Ramos (cell line): ENCODE data around the gene CIDEB.

Experiments used
- in situ Hi-C: fragments of 300-500 bp; cut with MboI; formaldehyde crosslinking; loops from one replicate; pipeline ENCODE4 v1.14.3; 2022; ENCODE audit warnings: low sequenced_read_pairs; ENCODE audit not compliant: unreplicated experiment

The CIDEB gene

DNA sequence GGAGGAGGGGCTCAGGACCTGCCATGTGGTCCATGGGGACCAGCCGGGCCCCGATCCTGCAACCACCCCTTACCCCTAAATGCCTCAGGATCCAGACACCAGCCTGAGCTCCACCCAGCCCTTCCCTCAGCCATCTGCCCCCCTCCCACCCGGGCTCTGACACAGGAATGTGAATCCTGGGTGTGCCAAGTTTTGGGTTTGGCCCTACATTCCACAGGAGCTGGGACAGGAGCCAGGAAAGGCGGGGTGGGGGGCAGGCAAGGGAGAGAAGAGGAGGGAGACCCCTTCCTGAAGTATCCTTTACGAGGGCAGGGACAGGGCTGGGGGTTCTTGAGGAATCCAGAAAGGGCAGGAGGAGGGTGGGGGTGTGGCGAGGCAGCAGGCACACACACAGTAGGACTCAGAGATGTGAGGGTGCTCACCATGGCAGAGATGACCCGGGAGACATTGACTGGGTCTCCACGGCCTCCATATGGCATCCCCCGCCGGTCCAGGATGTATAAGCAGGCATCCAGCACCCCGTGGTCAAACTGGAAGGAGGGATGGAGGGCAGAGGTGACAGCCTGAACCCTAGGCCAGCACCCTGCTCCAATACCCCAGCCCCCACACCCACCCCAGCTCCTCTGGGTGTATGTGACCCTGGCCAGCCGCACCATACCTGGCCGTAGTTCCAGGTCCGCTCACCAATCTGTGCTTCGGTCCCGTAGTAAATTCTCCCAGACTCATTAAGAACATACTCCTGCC, 48.3 kb downstream of the CIDEB start:
- in situ Hi-C loops: no loop called here

DNA sequence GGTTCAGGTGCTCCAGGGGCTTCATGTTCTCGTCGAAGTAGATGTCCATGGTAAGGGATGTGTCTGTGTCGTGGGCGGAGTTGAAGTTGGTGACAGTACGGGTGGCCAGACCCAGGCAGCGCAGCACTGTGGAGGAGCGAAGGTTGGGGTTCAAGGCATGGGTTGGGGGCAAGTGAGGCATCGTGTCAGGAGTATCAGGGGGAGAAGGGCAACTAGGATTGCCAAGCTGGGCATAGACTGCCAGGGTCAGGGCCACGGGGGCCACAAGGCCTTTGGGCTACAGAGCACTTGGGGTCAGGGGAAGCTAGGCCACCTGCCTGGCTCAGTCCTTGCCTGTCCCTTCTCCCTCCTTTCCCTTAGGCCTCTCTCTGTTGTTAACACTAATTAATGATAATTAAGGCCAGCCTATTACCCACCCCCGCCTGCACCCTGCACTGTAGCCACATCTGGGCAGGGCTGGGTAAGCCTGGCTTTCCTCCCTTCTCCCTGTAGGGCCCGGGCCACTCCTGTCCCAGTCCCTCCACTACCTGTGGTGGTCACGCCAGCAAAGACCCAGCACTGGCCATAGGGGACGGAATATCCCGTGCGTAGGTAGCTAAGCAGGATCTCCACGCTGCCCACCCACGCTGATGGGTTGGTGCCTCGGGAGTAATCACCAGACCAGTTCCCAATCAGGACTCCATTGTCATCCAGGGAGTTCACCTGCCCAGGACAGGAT, 49.1 kb downstream of the CIDEB start:
- in situ Hi-C loops: no loop called here

DNA sequence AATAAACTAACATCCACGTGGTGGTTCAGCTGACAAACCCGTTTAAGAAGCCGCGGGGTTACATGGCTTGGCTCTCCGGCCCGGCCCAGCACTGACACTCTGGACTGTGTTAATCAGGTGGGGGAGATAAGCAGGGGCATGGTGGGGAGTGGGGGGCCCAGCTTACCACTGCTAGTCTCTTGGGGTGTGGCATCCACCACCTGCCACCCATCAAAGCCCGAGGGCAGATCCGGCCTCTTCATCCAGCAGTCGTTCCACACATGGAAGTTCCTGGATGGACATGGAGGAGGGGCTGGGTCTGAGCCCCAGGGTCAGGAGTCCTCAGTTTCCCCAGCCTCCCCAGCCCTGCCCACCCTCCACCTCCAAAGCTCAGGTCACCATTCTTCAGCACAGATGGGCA, 49.7 kb downstream of the CIDEB start:
- in situ Hi-C loops: no loop called here

DNA sequence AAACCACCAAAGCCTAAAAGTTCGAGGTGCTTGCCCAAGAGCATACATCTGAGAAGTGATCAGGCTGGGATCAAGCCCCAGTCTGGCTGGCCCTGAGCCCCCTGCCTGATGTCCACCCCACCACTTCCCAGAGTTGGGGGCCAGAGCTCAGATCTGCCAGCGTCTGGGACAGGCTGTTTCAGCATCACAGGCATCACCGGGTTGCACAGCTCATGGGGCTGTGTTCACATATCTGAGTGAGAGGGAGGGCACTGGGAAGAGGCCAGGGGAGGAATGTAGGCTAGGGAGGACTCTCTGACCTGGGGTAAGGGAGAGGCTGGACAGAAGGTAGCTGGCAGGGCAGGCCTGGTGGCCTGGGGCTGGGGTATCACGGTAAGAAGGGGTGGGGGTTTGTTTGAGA, 50.8 kb downstream of the CIDEB start:
- in situ Hi-C loops: no loop called here

DNA sequence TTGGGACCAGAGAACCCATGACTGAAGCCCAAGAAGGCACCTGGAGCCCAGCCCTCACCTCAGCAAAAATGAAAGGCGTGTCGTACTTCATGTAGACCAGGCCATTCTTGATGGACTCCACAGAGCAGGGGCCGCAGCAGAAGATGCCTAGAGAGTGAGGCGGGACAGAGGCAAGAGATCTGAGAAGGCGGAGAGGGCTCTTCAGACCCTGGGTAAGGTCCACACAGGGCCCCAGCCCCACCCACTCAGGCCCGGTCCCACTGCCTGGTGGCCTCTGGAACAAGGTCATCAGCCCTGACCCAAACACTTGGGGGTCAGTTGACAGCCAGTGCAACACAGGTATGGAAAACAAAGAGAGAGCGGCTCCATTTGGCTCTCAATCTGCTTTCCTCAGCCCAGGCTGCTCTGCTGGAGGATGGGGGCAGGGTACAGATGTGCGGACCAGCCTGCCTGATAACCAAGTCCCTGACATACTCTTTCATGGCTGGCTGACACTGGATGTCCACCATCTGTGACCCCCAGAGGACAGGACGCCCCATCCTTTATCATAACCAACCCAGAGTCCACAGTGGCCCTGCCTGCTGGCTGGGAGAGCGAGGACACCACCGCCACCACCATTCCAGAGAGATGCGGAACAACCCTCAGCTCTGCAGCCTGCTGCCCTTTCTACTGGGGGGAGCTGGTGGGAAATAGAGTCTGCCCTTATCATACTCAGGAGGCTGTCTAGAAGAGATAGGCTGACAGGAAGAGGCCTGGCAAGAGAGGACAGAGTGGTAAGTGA, 51.7 kb downstream of the CIDEB start:
- in situ Hi-C loops: no loop called here

DNA sequence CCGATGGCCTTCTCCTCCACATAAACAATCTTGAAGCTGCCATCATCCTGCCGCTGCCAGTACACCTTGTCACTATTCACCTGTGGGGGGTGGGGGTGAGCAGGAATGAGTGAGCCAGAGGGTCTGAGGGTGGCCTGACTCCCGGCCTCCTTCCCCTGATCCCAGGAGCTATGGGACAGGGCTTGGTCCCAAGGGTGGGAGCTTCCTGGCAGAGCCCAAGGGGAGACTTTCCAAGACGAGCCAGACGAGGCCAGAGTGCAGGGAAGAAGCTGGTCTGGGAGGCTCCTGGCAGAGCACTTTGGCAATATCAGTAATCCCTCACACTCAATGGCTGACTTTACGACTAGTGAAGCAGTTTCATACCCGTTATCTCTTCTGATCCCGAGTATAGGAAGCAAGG, 52.3 kb downstream of the CIDEB start:
- in situ Hi-C loops: no loop called here
